T-helper 9 cell (primary cell): ENCODE results near the gene MYL3.

Source experiments
- DNase-seq: peaks from one replicate; pipeline ENCODE4 v3.0.0-alpha.2; 2020

MYL3 gene

DNA sequence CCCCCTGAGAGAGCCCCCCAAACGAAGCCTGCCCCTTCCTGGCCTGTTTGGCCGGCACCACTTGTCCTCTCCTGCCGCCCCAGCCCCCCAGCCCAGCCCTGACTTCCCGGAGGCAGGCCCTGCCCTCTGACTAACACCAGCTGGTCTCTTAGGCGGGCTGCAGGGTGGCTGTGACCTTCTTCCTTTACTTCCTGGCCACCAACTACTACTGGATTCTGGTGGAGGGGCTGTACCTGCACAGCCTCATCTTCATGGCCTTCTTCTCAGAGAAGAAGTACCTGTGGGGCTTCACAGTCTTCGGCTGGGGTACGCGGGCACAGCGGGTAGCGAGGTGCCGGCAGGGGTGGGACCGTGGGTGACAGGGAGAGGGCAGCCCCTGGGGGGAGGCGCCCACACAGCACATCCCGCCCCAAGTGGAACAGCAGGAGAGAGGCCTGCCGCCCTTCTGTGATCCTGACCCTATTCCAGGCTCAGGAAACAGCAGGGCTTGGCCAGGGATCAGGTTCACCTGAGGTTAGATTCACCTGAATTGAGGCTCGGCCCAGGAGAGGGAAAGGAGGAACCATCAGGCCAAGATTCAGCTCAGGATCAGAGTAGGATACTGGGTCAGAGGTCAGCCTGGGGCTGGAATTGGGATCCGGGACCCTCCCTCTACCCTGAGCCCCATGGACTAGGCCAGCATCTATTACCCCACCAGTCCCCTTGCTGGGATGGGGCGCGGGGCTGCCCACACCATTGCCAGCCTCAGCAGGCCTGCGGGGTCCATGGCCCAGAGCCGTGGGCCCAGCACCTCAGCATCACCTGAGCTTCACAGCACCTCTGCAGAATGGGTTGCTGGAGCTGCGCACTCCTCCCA is 36.1 kb upstream of the MYL3 start:
- no peak for DNase-seq

GRCh38 chr3:46898321-46899150 is 35.3 kb upstream of the MYL3 start:
- DNase-seq = no peak

- DNase-seq = no peak
Observed at GRCh38 chr3:46897829-46898320, 34.6 kb upstream of the MYL3 start.

DNA sequence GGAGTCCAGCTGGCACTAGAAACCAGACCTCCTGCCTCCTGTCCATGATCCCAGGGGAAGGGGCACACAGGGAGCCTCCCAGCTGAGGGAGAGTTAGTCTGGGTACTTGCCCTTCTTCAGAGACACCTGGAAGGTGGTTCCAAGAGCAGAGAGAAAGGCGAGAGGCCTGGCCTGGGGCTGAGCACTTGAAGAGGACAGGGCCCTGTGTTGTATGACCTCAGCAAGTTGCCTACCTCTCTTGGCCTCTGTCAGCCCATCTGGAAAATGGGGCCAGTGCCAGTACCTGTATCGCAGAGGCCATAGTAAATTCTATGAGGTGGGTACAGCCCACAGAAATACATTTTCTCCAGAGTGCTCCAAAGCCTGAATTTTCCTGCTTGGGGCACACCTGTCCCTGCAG is 33.8 kb upstream of the MYL3 start:
- no peak for DNase-seq

- no peak for DNase-seq
Observed at GRCh38 chr3:46896386-46896785, 33.1 kb upstream of the MYL3 start.

DNA sequence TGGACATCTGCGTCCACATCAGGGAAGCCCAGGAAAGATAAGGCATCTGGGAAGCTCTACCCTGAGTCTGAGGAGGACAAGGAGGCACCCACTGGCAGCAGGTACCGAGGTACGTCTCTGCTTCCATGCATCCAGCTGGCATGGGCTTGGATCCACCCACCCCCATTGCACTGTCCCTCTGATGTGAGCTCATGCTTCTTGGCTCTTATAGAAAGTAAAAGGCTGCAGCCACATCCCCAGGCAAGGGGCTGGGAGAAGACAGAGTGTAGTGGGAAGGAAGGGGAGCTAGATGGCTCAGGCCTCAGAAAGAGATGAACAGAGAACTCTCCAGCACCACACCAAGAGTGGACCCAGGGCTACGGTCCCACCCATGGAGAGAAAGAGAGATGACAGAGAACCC is 32.5 kb upstream of the MYL3 start:
- DNase-seq = no peak

DNA sequence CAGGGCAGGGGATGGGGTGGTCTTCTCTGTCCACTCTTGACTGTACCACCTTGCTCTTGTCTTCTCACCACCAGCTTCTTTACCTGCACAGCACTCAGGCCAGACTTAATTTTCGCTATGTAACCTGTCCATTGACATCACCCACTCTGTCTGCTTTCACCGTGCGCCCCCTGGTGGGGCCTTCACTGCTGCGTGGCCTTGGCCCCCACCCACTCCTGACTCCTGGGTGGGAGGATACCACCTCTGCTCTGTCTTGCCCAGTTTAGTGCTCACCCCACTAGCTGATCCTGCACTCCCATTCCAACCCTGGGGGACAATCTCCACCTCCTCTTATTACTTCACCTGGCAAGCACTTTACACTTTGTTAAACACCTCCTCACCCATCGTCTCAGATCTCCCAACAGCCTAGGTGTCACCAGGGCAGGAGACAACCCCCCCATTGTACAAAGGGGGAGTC is 32.0 kb upstream of the MYL3 start:
- DNase-seq = peak; percentile 79

DNA sequence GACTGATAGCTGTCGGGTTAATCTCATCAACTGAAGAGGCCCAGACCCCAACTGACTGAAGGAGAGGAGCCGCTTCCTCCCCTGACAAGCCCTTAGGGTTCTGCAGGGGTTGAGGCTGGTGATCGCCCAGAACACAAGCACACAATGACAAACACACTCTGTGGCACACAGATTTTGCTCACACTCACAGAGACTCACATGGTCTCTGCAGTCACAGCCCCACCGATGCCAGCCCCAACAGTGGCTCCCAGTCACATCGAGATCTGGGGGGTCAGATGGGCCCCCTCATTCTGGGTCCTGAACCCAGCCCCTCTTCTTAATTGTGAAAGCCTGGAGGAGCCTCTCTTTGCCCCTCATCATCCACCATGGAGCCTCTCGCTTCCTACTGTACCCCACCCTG is 31.0 kb upstream of the MYL3 start:
- no peak for DNase-seq

- DNase-seq = no peak
Observed at GRCh38 chr3:46893763-46894162, 30.5 kb upstream of the MYL3 start.

DNA sequence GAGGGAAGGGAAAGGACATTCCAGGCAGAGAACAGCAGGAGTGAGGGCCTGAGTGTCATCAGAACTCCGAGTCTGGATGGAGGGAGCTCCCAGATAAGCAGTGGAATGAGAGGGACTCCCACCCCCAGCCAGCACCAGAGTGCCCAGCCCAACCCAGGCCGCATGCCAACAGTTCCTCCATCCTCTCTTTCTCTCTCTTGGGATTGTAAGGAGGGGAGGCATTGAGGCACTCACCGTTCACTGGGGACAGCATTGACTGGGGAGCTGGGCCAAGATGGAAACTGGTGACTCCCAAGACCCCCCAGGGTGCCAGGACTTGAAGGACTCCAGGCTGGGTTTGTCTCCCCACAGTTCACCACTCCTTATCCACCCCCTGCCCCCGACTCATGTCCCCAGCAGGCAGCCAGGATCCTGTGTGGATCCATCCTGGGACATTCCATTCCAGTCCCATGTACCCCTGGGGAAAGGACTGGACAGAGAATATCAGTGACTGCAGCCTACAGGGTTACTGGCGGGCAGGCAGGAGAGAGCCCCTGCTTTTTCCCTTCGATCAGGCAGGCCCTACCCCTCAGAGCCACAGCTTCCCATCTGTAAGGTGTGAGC is 30.0 kb upstream of the MYL3 start:
- DNase-seq = no peak

DNA sequence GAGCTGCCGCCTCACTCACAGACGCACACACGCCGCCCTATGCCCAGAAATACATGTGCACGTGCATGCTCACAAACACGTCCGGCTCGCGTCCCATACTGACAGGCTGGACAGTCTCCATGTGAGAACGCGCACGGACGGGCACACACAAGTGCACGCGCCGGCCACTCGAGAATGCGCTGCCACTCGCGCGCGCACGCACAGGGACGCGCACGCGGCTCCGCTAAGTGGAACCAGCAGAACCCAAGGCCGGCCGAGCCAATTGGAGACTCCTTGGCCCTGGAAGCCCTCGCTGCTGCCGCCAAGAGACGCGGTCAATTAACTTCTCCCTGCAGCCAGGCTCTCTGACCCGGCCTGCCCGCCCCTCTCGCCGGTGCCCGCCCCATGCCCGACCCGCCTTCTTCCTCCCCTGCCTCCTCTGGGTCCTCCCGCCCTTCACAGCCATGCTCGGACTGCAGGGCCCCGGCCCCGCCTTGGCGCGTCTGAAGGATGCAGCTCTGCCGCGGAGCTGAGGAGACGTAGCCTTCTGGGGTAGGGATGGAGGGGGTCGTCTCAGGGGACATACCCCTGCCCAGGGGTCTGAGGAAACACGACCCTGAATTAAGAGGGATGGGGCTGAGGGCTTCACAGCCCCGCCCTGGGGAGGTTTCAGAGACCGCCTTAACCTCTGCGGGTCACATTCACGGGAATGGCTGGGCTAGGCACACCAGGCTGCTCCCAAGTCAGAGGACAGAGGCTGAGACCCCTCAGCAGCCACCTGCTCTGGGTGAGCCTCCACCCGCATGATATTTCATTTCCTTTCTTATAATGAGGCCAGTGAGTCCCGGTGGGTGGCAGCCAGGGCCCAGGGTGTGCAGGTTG is 29.3 kb upstream of the MYL3 start:
- no peak for DNase-seq

GRCh38 chr3:46891132-46891531 is 27.9 kb upstream of the MYL3 start:
- no peak for DNase-seq

GRCh38 chr3:46890132-46890531 is 26.9 kb upstream of the MYL3 start:
- no peak for DNase-seq

- no peak for DNase-seq
Observed at GRCh38 chr3:46889381-46890110, 26.3 kb upstream of the MYL3 start.

DNA sequence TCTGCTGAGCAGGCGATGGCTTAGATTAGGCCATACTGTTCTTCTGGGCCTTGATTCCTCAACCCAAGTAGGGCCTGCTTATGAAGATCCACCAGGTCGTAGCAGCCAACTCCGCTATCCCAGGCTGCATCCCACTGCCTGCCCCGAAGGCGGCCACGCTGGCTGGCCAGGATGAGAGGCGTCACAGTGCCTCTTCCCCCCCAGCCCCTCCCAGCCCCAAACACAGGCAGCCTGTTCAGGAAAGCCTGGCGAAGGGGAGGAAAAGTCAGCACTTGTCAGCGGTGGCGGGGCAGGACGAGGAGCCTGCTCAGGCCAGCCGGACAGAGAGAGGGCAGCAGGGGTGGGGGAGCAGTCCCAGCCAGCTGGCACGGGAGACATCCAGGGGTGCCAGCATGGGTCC is 25.5 kb upstream of the MYL3 start:
- no peak for DNase-seq

GRCh38 chr3:46887980-46888494 is 24.8 kb upstream of the MYL3 start:
- no peak for DNase-seq

GRCh38 chr3:46885612-46886011 is 22.4 kb upstream of the MYL3 start:
- DNase-seq = no peak

DNA sequence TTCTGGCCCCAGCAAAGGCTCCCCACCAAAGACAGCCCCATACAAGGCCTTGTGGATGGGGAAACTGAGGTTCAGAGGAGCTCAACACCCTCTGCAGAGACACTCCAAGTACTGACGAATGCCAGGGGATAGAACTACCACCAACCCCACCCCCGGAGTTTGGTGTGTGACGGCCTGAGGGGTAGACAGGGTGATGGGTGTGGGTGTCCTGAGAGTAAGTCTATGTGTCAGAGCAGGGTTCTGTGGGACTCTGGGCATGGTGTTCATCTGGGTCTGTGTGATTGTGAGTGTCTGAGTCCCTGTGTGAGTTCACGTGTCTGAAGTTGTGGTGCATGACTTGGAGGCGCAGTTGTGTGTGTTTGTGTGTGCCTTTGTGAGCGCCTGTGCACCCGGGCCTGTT is 21.7 kb upstream of the MYL3 start:
- DNase-seq = no peak

DNA sequence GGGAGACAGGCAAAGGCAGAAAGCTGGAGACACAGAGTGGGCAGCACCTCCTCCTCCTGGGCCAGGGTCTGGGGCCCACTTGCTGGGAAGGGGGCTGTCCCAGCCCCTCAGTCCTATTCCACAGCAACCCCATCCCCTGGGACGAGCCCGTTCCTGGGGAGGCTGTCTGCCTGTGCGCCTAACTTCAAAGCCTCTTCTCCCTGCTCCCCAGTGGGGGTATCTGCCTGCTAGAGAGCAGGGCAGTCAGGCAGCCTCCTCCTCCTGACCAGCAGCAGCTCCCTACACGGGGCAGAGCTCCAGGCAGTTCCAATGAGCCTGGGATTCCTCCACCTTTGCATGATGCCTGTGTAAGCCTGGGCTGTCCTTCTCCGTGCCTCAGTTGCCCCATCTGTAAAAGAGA is 21.2 kb upstream of the MYL3 start:
- DNase-seq = no peak

DNA sequence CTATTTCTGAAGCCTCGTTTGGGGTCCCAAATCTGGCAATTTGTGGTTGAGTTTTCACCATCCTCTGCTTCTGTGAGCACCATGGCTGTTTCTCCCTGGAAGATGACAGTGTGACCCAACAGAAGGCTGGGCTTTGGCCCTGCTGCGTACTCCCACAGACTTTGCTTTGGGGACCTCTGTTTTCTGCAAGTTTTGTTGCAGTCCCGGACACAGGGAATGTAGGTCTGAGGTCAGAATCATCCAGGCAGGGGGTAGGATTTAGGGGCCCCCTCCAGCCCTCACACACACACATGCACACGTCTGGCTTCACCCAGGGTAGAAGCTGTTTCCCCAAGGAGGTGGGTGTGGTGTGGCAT is 20.6 kb upstream of the MYL3 start:
- DNase-seq = no peak

DNA sequence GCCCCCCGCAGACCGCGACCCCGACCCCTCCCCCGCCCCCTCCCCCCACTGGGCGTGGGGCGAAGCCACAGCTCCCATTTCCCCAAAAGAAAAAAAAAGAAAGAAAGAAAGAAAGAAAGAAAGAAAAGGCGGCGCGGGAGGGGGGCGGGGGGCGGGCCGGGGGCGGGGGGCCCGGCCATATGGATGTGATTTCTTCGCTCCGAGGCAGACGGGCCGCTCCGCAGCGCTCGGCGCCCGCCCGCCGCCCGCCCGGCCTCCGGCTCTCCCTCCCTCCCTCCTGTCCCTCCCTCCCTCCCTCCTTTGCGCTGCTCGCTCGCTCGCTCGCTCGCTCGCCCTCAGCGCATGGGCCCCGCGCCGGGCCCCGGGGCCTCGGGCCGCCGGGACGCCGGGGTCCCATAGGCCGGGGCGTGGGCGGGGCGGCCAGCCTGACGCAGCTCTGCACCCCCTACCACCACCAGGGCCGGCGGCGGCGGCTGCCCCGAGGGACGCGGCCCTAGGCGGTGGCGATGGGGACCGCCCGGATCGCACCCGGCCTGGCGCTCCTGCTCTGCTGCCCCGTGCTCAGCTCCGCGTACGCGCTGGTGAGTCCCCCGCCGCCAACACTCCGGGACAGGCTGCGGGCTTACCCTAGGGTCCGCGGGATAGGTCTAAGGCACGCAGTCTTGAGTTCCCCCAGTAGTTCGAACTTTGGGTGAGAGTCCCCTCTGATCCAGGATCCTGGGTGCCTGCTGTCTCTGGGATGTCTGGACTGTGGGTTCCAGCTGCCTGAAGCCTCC is 20.0 kb upstream of the MYL3 start:
- DNase-seq = no peak
